ENCODE measurements around the gene RPL39L.

Gene RPL39L

GRCh38 chr3:187093320-187093719, 46.0 kb downstream of the RPL39L start:
- DNase-seq (ENCODE audit: low read depth): no peak

- DNase-seq (ENCODE audit: low read depth): no peak
These were observed 50.6 kb downstream of the RPL39L start for GRCh38 chr3:187088701-187089100.

GRCh38 chr3:187086831-187087230, 52.5 kb downstream of the RPL39L start:
- DNase-seq (ENCODE audit: low read depth): no peak

- DNase-seq (ENCODE audit: low read depth): no peak
These were observed 53.4 kb downstream of the RPL39L start for GRCh38 chr3:187085933-187086332.

GRCh38 chr3:187085021-187085666, 54.2 kb downstream of the RPL39L start:
- no peak for DNase-seq (ENCODE audit: low read depth)

GRCh38 chr3:187084580-187084979, 54.7 kb downstream of the RPL39L start:
- DNase-seq (ENCODE audit: low read depth): no peak

- DNase-seq (ENCODE audit: low read depth): no peak
These were observed 55.2 kb downstream of the RPL39L start for GRCh38 chr3:187084126-187084525.

- no peak for DNase-seq (ENCODE audit: low read depth)
These were observed 56.4 kb downstream of the RPL39L start for GRCh38 chr3:187082758-187083375.

GRCh38 chr3:187080799-187081450, 58.4 kb downstream of the RPL39L start:
- DNase-seq (ENCODE audit: low read depth): no peak

- no peak for DNase-seq (ENCODE audit: low read depth)
These were observed 59.9 kb downstream of the RPL39L start for GRCh38 chr3:187079090-187080022.

GRCh38 chr3:187077537-187077936, 61.8 kb downstream of the RPL39L start:
- DNase-seq (ENCODE audit: low read depth): no peak

GRCh38 chr3:187077085-187077484, 62.2 kb downstream of the RPL39L start:
- DNase-seq (ENCODE audit: low read depth): no peak

- no peak for DNase-seq (ENCODE audit: low read depth)
These were observed 63.0 kb downstream of the RPL39L start for GRCh38 chr3:187076297-187076696.

- no peak for DNase-seq (ENCODE audit: low read depth)
These were observed 64.5 kb downstream of the RPL39L start for GRCh38 chr3:187074846-187075245.

- no peak for DNase-seq (ENCODE audit: low read depth)
These were observed 65.7 kb downstream of the RPL39L start for GRCh38 chr3:187073581-187074098.

GRCh38 chr3:187072511-187072910, 66.8 kb downstream of the RPL39L start:
- DNase-seq (ENCODE audit: low read depth): no peak

GRCh38 chr3:187072102-187072501, 67.2 kb downstream of the RPL39L start:
- DNase-seq (ENCODE audit: low read depth): no peak

All from stromal cell of bone marrow (primary cell).